OCI-LY7 (cell line): Measurements from ENCODE around the gene TPCN1. TPM values are rescaled to one million over a fixed set of nuclear protein-coding genes. Genes with fewer than 3 reads are reported as not detected.
A peak's percentile ranks its signal among the peaks of the same experiment; 100 is the strongest.

Experiments used
- BruUV-seq: library from RNA; stranded (reverse); fragments of 400-500 nt; replicated peaks from 2 replicates; lab custom pipeline; 2021; lab: Mats Ljungman, UMichigan
- CTCF ChIA-PET: fragments of 300-600 bp; sonication (Branson Sonifier 250); formaldehyde crosslinking; loops from one replicate; lab custom pipeline; 2022; ENCODE audit warnings: antibody characterized with exemption; ENCODE audit not compliant: unreplicated experiment; lab: Charles Lee
- POLR2A ChIA-PET: fragments of 300-600 bp; sonication (Branson Sonifier 250); formaldehyde crosslinking; loops from one replicate; lab custom pipeline; 2022; ENCODE audit warnings: antibody characterized with exemption; lab: Charles Lee
- DNase-seq: peaks from one replicate; pipeline ENCODE4 v3.0.0-alpha.2; 2015; ENCODE audit warnings: low spot score
- H2AFZ ChIP-seq: fragments of 200-600 bp; sonication (generic), shearing (Covaris generic); 2 replicates; pipeline ENCODE4 v1.6.1; 2014; ENCODE audit warnings: mild to moderate bottlenecking, antibody characterized with exemption, low read length, moderate library complexity
- H3K27ac ChIP-seq: fragments of 200-600 bp; sonication (generic); 2 replicates; pipeline ENCODE4 v1.5.1; 2014; ENCODE audit warnings: mixed run types, low read depth, mild to moderate bottlenecking, moderate library complexity, low read length, inconsistent platforms; ENCODE audit not compliant: poor library complexity, severe bottlenecking
- H3K36me3 ChIP-seq: fragments of 200-600 bp; sonication (generic); 2 replicates; pipeline ENCODE4 v1.6.1; 2014; ENCODE audit warnings: mild to moderate bottlenecking, antibody characterized with exemption, low read length, moderate library complexity, mixed read lengths; ENCODE audit not compliant: insufficient read depth
- H3K4me1 ChIP-seq: fragments of 200-600 bp; sonication (generic); 2 replicates; pipeline ENCODE4 v1.5.1; 2014; ENCODE audit warnings: mild to moderate bottlenecking, low read length; ENCODE audit not compliant: insufficient read depth, poor library complexity, severe bottlenecking
- H3K4me2 ChIP-seq: fragments of 200-600 bp; sonication (generic); 2 replicates; pipeline ENCODE4 v1.6.1; 2014; ENCODE audit warnings: mild to moderate bottlenecking, low read length
- H3K4me3 ChIP-seq: fragments of 200-600 bp; sonication (generic); 2 replicates; pipeline ENCODE4 v1.5.1; 2014; ENCODE audit warnings: mild to moderate bottlenecking, low read depth, low read length; ENCODE audit not compliant: poor library complexity, severe bottlenecking
- H3K79me2 ChIP-seq: fragments of 200-600 bp; sonication (generic); 2 replicates; pipeline ENCODE4 v1.6.1; 2016; ENCODE audit warnings: low read depth, mild to moderate bottlenecking, low read length, moderate library complexity, mixed read lengths; ENCODE audit not compliant: insufficient read depth
- H3K9me2 ChIP-seq: fragments of 200-600 bp; sonication (generic); 2 replicates; pipeline ENCODE4 v1.6.1; 2016; ENCODE audit warnings: mild to moderate bottlenecking, low read length, mixed read lengths; ENCODE audit not compliant: insufficient read depth
- H3K9me3 ChIP-seq: fragments of 200-600 bp; sonication (generic); 2 replicates; pipeline ENCODE4 v1.6.1; 2014; ENCODE audit warnings: mild to moderate bottlenecking, mixed run types, low read length, mixed read lengths
- H4K20me1 ChIP-seq: fragments of 200-600 bp; sonication (generic); 2 replicates; pipeline ENCODE4 v1.6.1; 2014; ENCODE audit warnings: mild to moderate bottlenecking, antibody characterized with exemption, low read length, moderate library complexity, mixed read lengths; ENCODE audit not compliant: insufficient read depth
- EZH2phosphoT487 ChIP-seq: fragments of 200-600 bp; sonication (generic); IDR thresholded peaks from 2 replicates; pipeline ENCODE4 v1.6.1; 2018; ENCODE audit warnings: low read depth, borderline replicate concordance, mild to moderate bottlenecking, mixed run types, antibody characterized with exemption, low read length, moderate library complexity, mixed read lengths
- intact Hi-C: fragments of 100-400 bp; cut with micrococcal nuclease; formaldehyde crosslinking; loops from one replicate; pipeline ENCODE4 v1.10.0; 2022; ENCODE audit not compliant: unreplicated experiment
- total RNA-seq, 2 experiments: library from RNA; depleted of rRNA in 1 of 2; stranded (reverse); fragments of >200 nt in 1 of 2; shearing (Covaris generic) in 1 of 2; gene quantifications; 2 replicates each; pipeline ENCODE4 v1.2.3, GENCODE V29; 2014 to 2022
- TF ChIP-seq, protein P1 (sequence below): fragments of 200-600 bp; sonication (generic); conservative IDR thresholded peaks from 2 replicates; pipeline ENCODE4 v1.5.1; 2014; ENCODE audit warnings: mild to moderate bottlenecking, antibody characterized with exemption, low read length, moderate library complexity, mixed read lengths

Gene TPCN1
- total RNA-seq, 2 experiments from 2014 or later, result 96.0 to 160 TPM

DNA sequence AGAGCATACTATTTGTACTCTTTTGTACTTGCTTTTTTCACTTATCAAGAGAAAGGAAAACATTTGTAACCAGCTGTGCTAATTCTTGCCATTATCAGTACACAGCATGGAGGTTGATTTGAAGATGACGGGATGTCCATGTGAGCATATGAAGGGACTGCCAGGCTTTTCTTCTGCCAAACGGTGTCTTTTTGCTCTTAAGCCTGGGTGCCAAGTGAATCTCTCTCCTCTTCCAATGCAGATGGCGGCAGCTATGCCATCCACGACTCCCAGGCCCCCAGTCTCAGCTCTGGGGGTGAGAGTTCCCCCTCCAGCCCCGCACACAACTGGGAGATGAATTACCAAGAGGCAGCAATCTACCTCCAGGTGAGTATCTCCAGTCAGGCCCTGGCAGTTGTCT is 38.9 kb downstream of the TPCN1 start:
- intact Hi-C loops, result no loop called here
- peaks cover 81% of the 10 kb centered on the region for H3K36me3 ChIP-seq
- no peak overlapping the region for H3K4me3 ChIP-seq
- H4K20me1 ChIP-seq, result no peaks in the 10 kb centered on the region
- no TSS peak for BruUV-seq
- H2AFZ ChIP-seq, result no peak overlapping the region
- peak overlapping the region; percentile 42 for H3K27ac ChIP-seq
- peaks cover 14% of the 10 kb centered on the region; the same call in 1 of the 2 replicates for H3K79me2 ChIP-seq
- H3K4me2 ChIP-seq, result peak overlapping the region; percentile 30
- H3K9me3 ChIP-seq, result no peaks in the 10 kb centered on the region
- DNase-seq, result no peak
- no peaks in the 10 kb centered on the region for H3K9me2 ChIP-seq
- POLR2A ChIA-PET, result no interaction called here
- H3K4me1 ChIP-seq, result peaks cover 35% of the 10 kb centered on the region
- no peak for TF ChIP-seq EZH2phosphoT487
- TF ChIP-seq, protein P1, sequence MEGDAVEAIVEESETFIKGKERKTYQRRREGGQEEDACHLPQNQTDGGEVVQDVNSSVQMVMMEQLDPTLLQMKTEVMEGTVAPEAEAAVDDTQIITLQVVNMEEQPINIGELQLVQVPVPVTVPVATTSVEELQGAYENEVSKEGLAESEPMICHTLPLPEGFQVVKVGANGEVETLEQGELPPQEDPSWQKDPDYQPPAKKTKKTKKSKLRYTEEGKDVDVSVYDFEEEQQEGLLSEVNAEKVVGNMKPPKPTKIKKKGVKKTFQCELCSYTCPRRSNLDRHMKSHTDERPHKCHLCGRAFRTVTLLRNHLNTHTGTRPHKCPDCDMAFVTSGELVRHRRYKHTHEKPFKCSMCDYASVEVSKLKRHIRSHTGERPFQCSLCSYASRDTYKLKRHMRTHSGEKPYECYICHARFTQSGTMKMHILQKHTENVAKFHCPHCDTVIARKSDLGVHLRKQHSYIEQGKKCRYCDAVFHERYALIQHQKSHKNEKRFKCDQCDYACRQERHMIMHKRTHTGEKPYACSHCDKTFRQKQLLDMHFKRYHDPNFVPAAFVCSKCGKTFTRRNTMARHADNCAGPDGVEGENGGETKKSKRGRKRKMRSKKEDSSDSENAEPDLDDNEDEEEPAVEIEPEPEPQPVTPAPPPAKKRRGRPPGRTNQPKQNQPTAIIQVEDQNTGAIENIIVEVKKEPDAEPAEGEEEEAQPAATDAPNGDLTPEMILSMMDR, result no peak
- CTCF ChIA-PET, result no interaction called here

- ChIA-PET CTCF (interaction anchor here (0.6 kb wide), 1 partner anchor 886 kb away, joined by 3 read pairs; no protein-coding TSS in a partner anchor), POLR2A (no interaction called here)
- TF ChIP-seq EZH2phosphoT487, result no peak
- TF ChIP-seq, protein P1, result no peak
- Histone ChIP-seq H3K4me3 (no peak overlapping the region), H3K79me2 (peaks cover 14% of the 10 kb centered on the region; the same call in 1 of the 2 replicates), H3K36me3 (peaks cover 86% of the 10 kb centered on the region), H3K4me2 (peak overlapping the region; percentile 30), H2AFZ (no peak overlapping the region), H3K9me3 (no peaks in the 10 kb centered on the region), H3K9me2 (no peaks in the 10 kb centered on the region), H3K4me1 (peaks cover 35% of the 10 kb centered on the region), H3K27ac (peak overlapping the region; percentile 42), H4K20me1 (no peaks in the 10 kb centered on the region)
- no TSS peak for BruUV-seq
- intact Hi-C loops, result no loop called here
- no peak for DNase-seq
Measured at GRCh38 chr12:113260636-113261300, 39.5 kb downstream of the TPCN1 start.

DNA sequence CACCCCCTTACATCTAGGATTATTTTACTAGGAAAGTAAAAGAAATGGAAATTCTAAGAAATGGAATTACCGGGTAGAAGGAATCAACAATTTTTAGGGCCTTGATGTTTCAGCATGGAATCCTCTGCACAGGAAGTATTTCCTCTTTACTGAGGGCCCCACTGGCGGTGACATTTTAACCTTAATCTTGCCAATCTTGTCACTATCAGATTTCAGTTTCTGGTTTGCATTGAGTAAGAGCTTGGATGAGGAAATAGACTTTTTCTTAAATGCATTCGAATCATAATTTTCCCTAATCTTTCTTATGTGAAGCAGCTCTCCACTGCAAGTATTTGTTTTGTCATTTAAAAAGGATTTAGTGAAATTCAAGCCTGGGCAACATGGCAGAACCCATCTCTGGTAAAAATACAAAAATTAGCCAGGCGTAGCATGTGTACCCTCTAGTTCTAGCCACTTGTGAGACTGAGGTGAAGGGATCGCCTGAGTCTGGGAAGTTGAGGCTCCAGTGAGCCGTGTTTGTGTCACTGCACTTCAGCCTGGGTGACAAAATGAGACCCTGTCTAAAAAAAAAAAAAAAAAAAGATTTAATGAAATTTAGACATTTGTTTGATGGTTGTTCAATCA is 40.7 kb downstream of the TPCN1 start:
- peak; percentile 47 for DNase-seq
- H3K36me3 ChIP-seq, result peaks cover 89% of the 10 kb centered on the region
- intact Hi-C loops, result no loop called here
- BruUV-seq, result no TSS peak
- CTCF ChIA-PET, result no interaction called here
- no peak overlapping the region for H3K4me3 ChIP-seq
- no peaks in the 10 kb centered on the region for H4K20me1 ChIP-seq
- H3K9me2 ChIP-seq, result no peaks in the 10 kb centered on the region
- no peaks in the 10 kb centered on the region for H3K9me3 ChIP-seq
- peak overlapping the region; percentile 59 for H3K27ac ChIP-seq
- peak overlapping the region; percentile 34 for H3K4me2 ChIP-seq
- no peak overlapping the region for H2AFZ ChIP-seq
- POLR2A ChIA-PET, result no interaction called here
- TF ChIP-seq EZH2phosphoT487, result no peak
- TF ChIP-seq, protein P1, result no peak
- H3K79me2 ChIP-seq, result peaks cover 14% of the 10 kb centered on the region; the same call in 1 of the 2 replicates
- peaks cover 35% of the 10 kb centered on the region for H3K4me1 ChIP-seq
